HCT116 (cell line): ENCODE data around the gene TNFRSF18. TPM values are rescaled to one million over a fixed set of nuclear protein-coding genes. Genes with fewer than 3 reads are reported as not detected.

ENCODE experiments used
- ATAC-seq: fragments of 200-7000 bp; cut with Tn5 transposase; 2 replicates; pipeline ENCODE4 v1.9.1; 2020; ENCODE audit warnings: mild to moderate bottlenecking, moderate library complexity
- BruUV-seq: library from RNA; stranded (reverse); fragments of 400-500 nt; replicated peaks from 2 replicates; lab custom pipeline; 2021; lab: Mats Ljungman, UMichigan
- CTCF ChIA-PET: fragments of 300-600 bp; sonication (Branson Sonifier 250); formaldehyde crosslinking; loops from one replicate; lab custom pipeline; 2021; ENCODE audit warnings: antibody characterized with exemption; lab: Charles Lee
- POLR2A ChIA-PET: fragments of 300-600, 350-600 bp; sonication (Branson Sonifier 250); formaldehyde crosslinking; loops from one replicate; lab custom pipeline; 2021; ENCODE audit warnings: antibody characterized with exemption; lab: Charles Lee
- RAD21 ChIA-PET, 2 experiments: fragments of 300-600 bp; sonication (Branson Sonifier 250); formaldehyde crosslinking; loops; one replicate each; lab custom pipeline; 2023; ENCODE audit warnings: low total read pairs in 2 of 2; ENCODE audit not compliant: uncharacterized antibody in 2 of 2, unreplicated experiment in 2 of 2, low non-redundant PET in 1 of 2; lab: Charles Lee
- DNase-seq: peaks from one replicate; pipeline ENCODE4 v3.0.0-alpha.2; 2010; ENCODE audit warnings: low read depth, low spot score
- H2AFZ ChIP-seq: fragments of 200-600 bp; shearing (Covaris generic), sonication (generic); 2 replicates; pipeline ENCODE4 v1.6.1; 2017; ENCODE audit warnings: low read depth, mixed run types, mixed read lengths, antibody characterized with exemption, low read length; ENCODE audit not compliant: poor library complexity, severe bottlenecking
- H3K27ac ChIP-seq: 2 replicates; pipeline ENCODE4 v1.5.1; 2012; ENCODE audit warnings: low read depth, low read length
- H3K27me3 ChIP-seq: fragments of 200-600 bp; sonication (generic); 2 replicates; pipeline ENCODE4 v1.6.1; 2016; ENCODE audit warnings: mixed run types, low read length, mixed read lengths; ENCODE audit not compliant: insufficient read depth
- H3K36me3 ChIP-seq, 2 experiments: fragments of 200-500 bp in 1 of 2; fragments of 200-600 bp in 1 of 2; sonication (Bioruptor generic) in 1 of 2; sonication (generic) in 1 of 2; 2 replicates each; pipeline versions ENCODE4 v1.5.1 to v1.6.1; 2014 to 2016; ENCODE audit warnings: low read length in 2 of 2, inconsistent platforms in 1 of 2, mixed read lengths in 1 of 2, mixed run types in 1 of 2; ENCODE audit not compliant: insufficient read depth in 2 of 2, control insufficient read depth in 1 of 2
- H3K4me1 ChIP-seq, 2 experiments: fragments of 200-600 bp in 1 of 2; sonication (generic) in 1 of 2; 2 replicates each; pipeline versions ENCODE4 v1.5.1 to v1.6.1; 2012 to 2017; ENCODE audit warnings: low read length in 2 of 2, inconsistent platforms in 1 of 2, mild to moderate bottlenecking in 1 of 2, mixed read lengths in 1 of 2, mixed run types in 1 of 2, moderate library complexity in 1 of 2; ENCODE audit not compliant: insufficient read depth in 2 of 2, control insufficient read depth in 1 of 2
- H3K4me2 ChIP-seq: fragments of 200-600 bp; sonication (generic); 2 replicates; pipeline ENCODE4 v1.6.1; 2017; ENCODE audit warnings: mixed run types, low read length, mixed read lengths
- H3K4me3 ChIP-seq, 2 experiments: fragments of 200-600 bp in 1 of 2; sonication (generic) in 1 of 2; replicated peaks in 1 of 2; 2 replicates each; pipeline ENCODE4 v1.5.1; 2011 to 2016; ENCODE audit warnings: low read length in 2 of 2, control low read depth in 1 of 2, low read depth in 1 of 2, mild to moderate bottlenecking in 1 of 2, mixed read lengths in 1 of 2, mixed run types in 1 of 2
- H3K79me2 ChIP-seq: fragments of 200-600 bp; sonication (generic); 2 replicates; pipeline ENCODE4 v1.6.1; 2017; ENCODE audit warnings: mild to moderate bottlenecking, mixed run types, low read length, moderate library complexity, mixed read lengths; ENCODE audit not compliant: insufficient read depth
- H3K9ac ChIP-seq: fragments of 200-600 bp; sonication (generic); 2 replicates; pipeline ENCODE4 v1.6.1; 2016; ENCODE audit warnings: low read length, mixed read lengths
- H3K9me2 ChIP-seq: fragments of 200-600 bp; sonication (generic), shearing (Covaris generic); 2 replicates; pipeline ENCODE4 v1.6.1; 2017; ENCODE audit warnings: mixed run types, mild to moderate bottlenecking, moderate library complexity; ENCODE audit not compliant: insufficient read depth
- H3K9me3 ChIP-seq, 2 experiments: fragments of 200-500 bp in 1 of 2; fragments of 200-600 bp in 1 of 2; sonication (Bioruptor generic) in 1 of 2; sonication (generic) in 1 of 2; 2 replicates each; pipeline ENCODE4 v1.6.1; 2014 to 2017; ENCODE audit warnings: low read length in 2 of 2, mixed read lengths in 2 of 2, inconsistent platforms in 1 of 2, low read depth in 1 of 2, mild to moderate bottlenecking in 1 of 2, mixed run types in 1 of 2, moderate library complexity in 1 of 2; ENCODE audit not compliant: control insufficient read depth in 1 of 2, insufficient read depth in 1 of 2
- H4K20me1 ChIP-seq: fragments of 200-600 bp; sonication (generic), shearing (Covaris generic); 2 replicates; pipeline ENCODE4 v1.6.1; 2017; ENCODE audit warnings: mixed run types, mild to moderate bottlenecking, moderate library complexity; ENCODE audit not compliant: insufficient read depth
- EZH2 ChIP-seq: fragments of 200-600 bp; sonication (generic); IDR thresholded peaks from 2 replicates; pipeline ENCODE4 v1.6.1; 2017; ENCODE audit warnings: antibody characterized with exemption, mixed run types
- FOSL1 ChIP-seq: IDR thresholded peaks from 2 replicates; pipeline ENCODE4 v1.6.1; 2012; ENCODE audit warnings: low read depth
- JUND ChIP-seq: IDR thresholded peaks from 2 replicates; pipeline ENCODE4 v1.6.1; 2012
- POLR2AphosphoS5 ChIP-seq: IDR thresholded peaks from 2 replicates; pipeline ENCODE4 v1.6.1; 2011; ENCODE audit warnings: mild to moderate bottlenecking, low read depth, low read length, moderate library complexity
- SIN3A ChIP-seq: IDR thresholded peaks from 2 replicates; pipeline ENCODE4 v1.6.1; 2012; ENCODE audit warnings: low read depth
- SP1 ChIP-seq: IDR thresholded peaks from 2 replicates; pipeline ENCODE4 v1.6.1; 2012; ENCODE audit warnings: low read depth
- TCF7L2 ChIP-seq: IDR thresholded peaks from 2 replicates; pipeline ENCODE4 v1.7.0; 2011; ENCODE audit warnings: borderline replicate concordance, inconsistent platforms; ENCODE audit not compliant: insufficient read depth, insufficient read length; ENCODE audit errors: extremely low read depth
- YY1 ChIP-seq: IDR thresholded peaks from 2 replicates; pipeline ENCODE4 v1.6.1; 2011; ENCODE audit warnings: low read length, low read depth, moderate library complexity, mild to moderate bottlenecking; ENCODE audit not compliant: insufficient replicate concordance; ENCODE audit errors: extremely low read depth
- ZFX ChIP-seq: fragments of 450-650 bp; IDR thresholded peaks from 2 replicates; pipeline ENCODE4 v1.6.1; 2017
- intact Hi-C: fragments of 100-400 bp; cut with micrococcal nuclease; formaldehyde crosslinking; loops from 2 replicates; pipeline ENCODE4 v1.10.0; 2022
- total RNA-seq: library from RNA; stranded (reverse); gene quantifications from one replicate; pipeline ENCODE4 v1.2.1, GENCODE V29; 2021; ENCODE audit not compliant: unreplicated experiment

The TNFRSF18 gene
- total RNA-seq, 1 experiment from 2014 or later = 56.2 TPM

DNA sequence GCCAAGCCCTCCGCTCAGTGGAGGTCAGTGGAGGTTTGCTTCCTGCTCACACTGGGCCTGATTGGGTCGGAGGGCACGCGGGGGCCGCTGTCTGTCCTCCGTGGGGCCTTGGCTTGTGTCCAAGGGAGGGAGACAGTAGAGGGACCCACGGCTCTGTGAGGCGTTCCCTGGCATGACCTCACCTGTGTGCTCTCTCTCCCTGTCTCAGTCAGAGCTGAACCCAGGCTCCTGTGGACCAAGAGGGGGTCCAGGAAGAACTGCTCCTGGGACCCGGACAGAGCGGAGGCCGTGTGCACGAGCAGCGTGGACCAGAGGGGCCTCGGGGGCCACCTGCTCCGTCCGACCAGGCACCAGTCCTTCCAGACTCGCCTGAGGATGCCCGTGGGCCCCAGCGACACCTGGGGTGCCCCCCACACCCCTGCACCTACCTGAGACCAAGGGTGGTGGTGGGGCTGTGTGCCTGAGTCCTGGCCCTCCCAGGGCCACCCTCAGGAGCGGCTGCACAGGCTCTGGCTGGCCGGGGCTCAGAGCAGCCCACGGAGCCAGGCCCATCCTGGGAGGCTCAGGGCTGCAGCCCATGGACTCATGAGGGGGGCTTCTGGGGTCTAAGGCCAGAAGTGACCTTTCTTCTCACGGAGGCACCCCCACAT lies 46.0 kb downstream of the TNFRSF18 start:
- no peak for TF ChIP-seq FOSL1
- no peak for TF ChIP-seq POLR2AphosphoS5
- no peak for TF ChIP-seq JUND
- no peak for TF ChIP-seq SP1
- TF ChIP-seq, all 23 proteins: peak for 0
- no peak overlapping the region; the same call in 1 of the 2 replicates for H3K27ac ChIP-seq
- POLR2A ChIA-PET = no interaction called here
- no peaks in the 10 kb centered on the region for H3K9me3 ChIP-seq
- no peaks in the 10 kb centered on the region for H3K27me3 ChIP-seq
- intact Hi-C loops = loop anchor here (5.0 kb wide), 1 partner anchor 47 kb away; the partner anchor contains the start of gene TNFRSF18
- RAD21 ChIA-PET = no interaction called here
- no peaks in the 10 kb centered on the region for H3K9me2 ChIP-seq
- H3K4me1 ChIP-seq = peaks cover 21 to 54% of the 10 kb centered on the region in 2 experiments
- H2AFZ ChIP-seq = no peak overlapping the region
- ATAC-seq (no peak), DNase-seq (no peak)
- no peak overlapping the region for H3K9ac ChIP-seq
- no peaks in the 10 kb centered on the region for H4K20me1 ChIP-seq
- no peaks in the 10 kb centered on the region for H3K36me3 ChIP-seq
- no TSS peak for BruUV-seq
- H3K79me2 ChIP-seq = peaks cover 27% of the 10 kb centered on the region
- H3K4me2 ChIP-seq = no peak overlapping the region
- CTCF ChIA-PET = no interaction called here
- H3K4me3 ChIP-seq = no peak overlapping the region

DNA sequence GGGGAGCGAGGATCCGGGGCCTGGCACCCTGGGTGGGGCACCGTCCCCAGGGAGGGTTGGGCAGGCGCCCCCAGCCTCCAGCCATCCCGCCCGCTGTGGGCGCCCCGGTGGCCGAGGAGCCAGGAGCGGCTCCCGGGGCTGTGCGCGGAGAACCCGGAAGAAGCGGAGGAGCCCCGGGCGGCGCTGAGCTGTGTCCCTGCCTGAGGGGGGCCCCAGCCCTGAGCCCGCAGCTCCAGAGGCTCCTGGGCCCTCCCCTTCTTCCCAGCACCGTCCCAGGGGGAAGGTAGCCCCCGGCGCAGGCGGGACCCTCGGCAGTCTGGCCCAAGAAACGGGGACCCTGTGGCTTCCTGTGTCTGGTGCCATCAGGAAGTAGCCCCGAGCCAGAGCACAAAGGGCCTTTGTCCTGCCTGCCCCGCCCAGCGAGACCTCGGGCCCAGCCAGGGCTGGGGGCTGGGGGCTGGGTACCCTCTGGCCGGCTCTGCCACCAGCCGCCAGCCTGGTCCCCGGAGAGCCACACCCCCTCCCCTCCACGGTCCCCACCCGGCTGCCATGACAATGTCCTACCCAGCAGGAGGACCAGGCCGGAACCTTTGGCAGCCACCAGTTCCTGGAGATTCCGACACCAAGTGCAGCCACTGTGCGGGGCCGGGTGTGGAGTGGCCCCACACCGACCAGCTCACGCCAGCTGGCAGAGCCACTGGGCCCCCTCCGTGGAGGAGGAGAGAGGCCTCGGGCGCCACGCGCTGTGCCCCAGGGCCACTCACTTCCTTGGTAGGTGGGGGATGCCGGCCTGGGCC lies 48.3 kb downstream of the TNFRSF18 start:
- peak overlapping the region; percentile 56 to 77 for H3K4me3 ChIP-seq
- intact Hi-C loops = no loop called here
- peaks cover 1 to 6% of the 10 kb centered on the region in 2 experiments; a peak in 2 of 4 replicates for H3K9me3 ChIP-seq
- no TSS peak for BruUV-seq
- ChIA-PET CTCF (no interaction called here), RAD21 (no interaction called here), POLR2A (interaction anchor here (1.4 to 1.5 kb wide), 2 partner anchors 73 to 92 kb away, joined by 3 read pairs; no protein-coding TSS in a partner anchor)
- peak overlapping the region; percentile 95 for H3K9ac ChIP-seq
- H2AFZ ChIP-seq = no peak overlapping the region
- H3K4me2 ChIP-seq = peak overlapping the region; percentile 99
- H3K9me2 ChIP-seq = no peaks in the 10 kb centered on the region
- ATAC-seq (peak; percentile 35), DNase-seq (no peak)
- no peaks in the 10 kb centered on the region for H3K27me3 ChIP-seq
- peaks cover 4% of the 10 kb centered on the region; the same call in 1 of the 2 replicates for H3K79me2 ChIP-seq
- H3K36me3 ChIP-seq = no peaks in the 10 kb centered on the region
- TF ChIP-seq YY1 = peak; percentile 17
- TF ChIP-seq TCF7L2 = no peak
- TF ChIP-seq SIN3A = no peak
- peak; percentile 47 for TF ChIP-seq POLR2AphosphoS5
- no peak for TF ChIP-seq EZH2
- TF ChIP-seq ZFX = peak; percentile 69
- H3K27ac ChIP-seq = peak overlapping the region; percentile 97
- H4K20me1 ChIP-seq = no peaks in the 10 kb centered on the region
- peaks cover 15 to 39% of the 10 kb centered on the region in 2 experiments for H3K4me1 ChIP-seq
